Thoracic aorta (tissue), 2 donors: Measurements from ENCODE around the gene C11orf68. TPM values are rescaled to one million over a fixed set of nuclear protein-coding genes. Genes with fewer than 3 reads are reported as not detected.

Source experiments
- ATAC-seq: fragments of 150-250 bp; one replicate; pipeline ENCODE4 v1.8.0; 2017; ENCODE audit warnings: low read depth; ENCODE audit not compliant: insufficient number of reproducible peaks, low FRiP score
- DNase-seq: peaks from one replicate; pipeline ENCODE4 v3.0.0-alpha.2; 2020; ENCODE audit warnings: low spot score
- H3K27ac ChIP-seq, 2 donors: fragments of 200-600 bp; sonication (generic); 1 replicate in 1 of 2; 2 replicates in 1 of 2; pipeline ENCODE4 v1.5.1; 2016; ENCODE audit warnings: mild to moderate bottlenecking in 2 of 2, moderate library complexity in 2 of 2
- H3K27me3 ChIP-seq: fragments of 200-600 bp; sonication (generic); replicated peaks from 2 replicates; pipeline ENCODE4 v1.6.0; 2016; ENCODE audit warnings: mild to moderate bottlenecking; ENCODE audit not compliant: insufficient read depth
- H3K36me3 ChIP-seq: fragments of 200-600 bp; sonication (generic); one replicate; pipeline ENCODE4 v1.5.1; 2016
- H3K4me1 ChIP-seq, 2 donors: fragments of 200-600 bp; sonication (generic); 1 replicate in 1 of 2; 2 replicates in 1 of 2; pipeline versions ENCODE4 v1.5.1 to v1.6.0; 2016; ENCODE audit warnings: low read depth in 2 of 2, mild to moderate bottlenecking in 1 of 2; ENCODE audit not compliant: control insufficient read depth in 1 of 2
- H3K4me3 ChIP-seq: fragments of 200-600 bp; sonication (generic); 2 replicates; pipeline ENCODE4 v1.5.1; 2016; ENCODE audit warnings: mild to moderate bottlenecking
- H3K9me3 ChIP-seq: fragments of 200-600 bp; sonication (generic); 2 replicates; pipeline ENCODE4 v1.5.1; 2016
- CTCF ChIP-seq: fragments of 200-600 bp; sonication (generic); IDR thresholded peaks from one replicate; pipeline ENCODE4 v1.5.1; 2019; ENCODE audit warnings: antibody characterized with exemption
- total RNA-seq, 2 donors: library from RNA; depleted of rRNA; stranded (reverse); fragments of >200 nt; gene quantifications; one replicate each; pipeline versions ENCODE4 v1.1.0 to v1.2.3, GENCODE V29; 2016

Gene C11orf68
- total RNA-seq, 2 donors from 2014 or later = 16.3 to 27.9 TPM

DNA sequence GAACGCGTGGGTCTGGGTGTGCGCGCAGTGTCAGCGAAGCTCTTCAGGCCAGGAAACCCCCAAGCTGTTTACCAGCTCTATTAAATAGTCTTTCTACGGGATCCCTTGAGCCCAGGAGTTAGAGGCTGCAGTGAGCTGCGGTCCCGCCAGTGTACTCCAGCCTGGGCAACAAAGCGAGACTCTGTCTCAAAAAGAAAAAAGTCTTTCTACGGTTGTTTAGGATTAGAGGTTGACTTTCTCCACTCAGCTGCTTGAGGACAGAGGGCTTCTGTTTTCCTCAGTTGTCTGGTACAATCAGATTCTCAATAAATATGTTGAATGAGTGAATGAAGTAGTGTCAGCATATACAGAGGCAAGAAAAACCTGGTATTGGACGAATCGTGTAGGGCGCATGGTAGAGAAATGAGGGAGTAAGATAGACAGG lies 43.3 kb upstream of the C11orf68 start:
- Histone ChIP-seq H3K4me3 (peak overlapping the region; percentile 100), H3K4me1 (peaks cover 22% of the 10 kb centered on the region in 2 donors), H3K36me3 (peaks cover 34% of the 10 kb centered on the region), H3K27ac (no peak overlapping the region), H3K9me3 (no peaks in the 10 kb centered on the region), H3K27me3 (no peaks in the 10 kb centered on the region)
- ATAC-seq = no peak
- DNase-seq = no peak
- TF ChIP-seq CTCF = no peak

- peak within 1 kb of the TSS; percentile 90 to 97 for H3K27ac ChIP-seq
- H3K9me3 ChIP-seq = no peaks in the 10 kb centered on the region
- H3K27me3 ChIP-seq = no peaks in the 10 kb centered on the region
- peaks cover 22% of the 10 kb centered on the region in 2 donors for H3K4me1 ChIP-seq
- TF ChIP-seq CTCF = no peak
- peak; percentile 56 for ATAC-seq
- H3K36me3 ChIP-seq = peaks cover 28% of the 10 kb centered on the region
- peak within 1 kb of the TSS; percentile 100 for H3K4me3 ChIP-seq
- DNase-seq = peak; percentile 94
Measured at GRCh38 chr11:65961267-65962140, 42.6 kb upstream of the C11orf68 start, which contains the start of gene SART1. Gene SART1, plus strand, starts transcription at chr11:65961734. Its CDS starts 47 bp downstream, at chr11:65961781.

DNA sequence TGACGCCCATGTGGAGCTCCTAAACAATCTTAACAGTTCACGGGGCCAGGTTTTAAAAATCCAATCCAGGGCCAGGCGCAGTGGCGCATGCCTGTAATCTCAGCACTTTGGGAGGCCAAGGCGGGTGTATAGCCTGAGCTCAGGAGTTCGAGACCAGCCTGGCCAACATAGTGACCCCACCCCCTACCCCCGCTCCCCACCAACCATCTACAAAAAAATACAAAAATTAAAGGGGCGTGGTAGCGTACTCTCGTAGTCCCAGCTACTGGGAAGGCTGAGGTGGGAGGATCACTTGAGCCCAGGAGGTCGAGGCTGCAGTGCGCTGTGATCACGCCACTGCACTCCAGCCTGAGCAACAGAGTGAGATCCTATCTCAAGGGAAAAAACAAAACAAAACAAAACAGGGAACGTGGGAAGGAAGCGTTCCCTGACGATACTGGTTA lies 42.0 kb upstream of the C11orf68 start:
- no peak for DNase-seq
- Histone ChIP-seq H3K27ac (peak overlapping the region; percentile 90 to 97), H3K27me3 (no peaks in the 10 kb centered on the region), H3K36me3 (peaks cover 21% of the 10 kb centered on the region), H3K4me3 (peak overlapping the region; percentile 100), H3K4me1 (peaks cover 22% of the 10 kb centered on the region in 2 donors), H3K9me3 (no peaks in the 10 kb centered on the region)
- no peak for ATAC-seq
- no peak for TF ChIP-seq CTCF

GRCh38 chr11:65958774-65959420 lies 40.0 kb upstream of the C11orf68 start:
- no peak overlapping the region for H3K27ac ChIP-seq
- ATAC-seq = no peak
- H3K36me3 ChIP-seq = peaks cover 2% of the 10 kb centered on the region
- no peak for DNase-seq
- H3K4me3 ChIP-seq = no peak overlapping the region
- no peak for TF ChIP-seq CTCF
- no peaks in the 10 kb centered on the region for H3K9me3 ChIP-seq
- no peaks in the 10 kb centered on the region for H3K27me3 ChIP-seq
- peaks cover 18% of the 10 kb centered on the region in 2 donors for H3K4me1 ChIP-seq

- TF ChIP-seq CTCF = no peak
- ATAC-seq = no peak
- H3K36me3 ChIP-seq = no peaks in the 10 kb centered on the region
- peaks cover 12% of the 10 kb centered on the region in 2 donors for H3K4me1 ChIP-seq
- H3K4me3 ChIP-seq = no peak overlapping the region
- no peaks in the 10 kb centered on the region for H3K27me3 ChIP-seq
- no peaks in the 10 kb centered on the region for H3K9me3 ChIP-seq
- no peak overlapping the region for H3K27ac ChIP-seq
- no peak for DNase-seq
Measured at GRCh38 chr11:65958291-65958690, 39.4 kb upstream of the C11orf68 start.
